GM21717 (cell line): Measurements from ENCODE around the gene PCDHGB2.
"Not testable (repeated sequence)": the region's sequence is repeated elsewhere in the genome, so short reads cannot be mapped to it uniquely, and the experiment has no call there.

Experiments used
- ATAC-seq: cut with Tn5 transposase; IDR thresholded peaks from one replicate; pipeline ENCODE4 v1.9.1; 2021; ENCODE audit warnings: mild to moderate bottlenecking, moderate library complexity; ENCODE audit not compliant: unreplicated experiment

PCDHGB2 gene

DNA sequence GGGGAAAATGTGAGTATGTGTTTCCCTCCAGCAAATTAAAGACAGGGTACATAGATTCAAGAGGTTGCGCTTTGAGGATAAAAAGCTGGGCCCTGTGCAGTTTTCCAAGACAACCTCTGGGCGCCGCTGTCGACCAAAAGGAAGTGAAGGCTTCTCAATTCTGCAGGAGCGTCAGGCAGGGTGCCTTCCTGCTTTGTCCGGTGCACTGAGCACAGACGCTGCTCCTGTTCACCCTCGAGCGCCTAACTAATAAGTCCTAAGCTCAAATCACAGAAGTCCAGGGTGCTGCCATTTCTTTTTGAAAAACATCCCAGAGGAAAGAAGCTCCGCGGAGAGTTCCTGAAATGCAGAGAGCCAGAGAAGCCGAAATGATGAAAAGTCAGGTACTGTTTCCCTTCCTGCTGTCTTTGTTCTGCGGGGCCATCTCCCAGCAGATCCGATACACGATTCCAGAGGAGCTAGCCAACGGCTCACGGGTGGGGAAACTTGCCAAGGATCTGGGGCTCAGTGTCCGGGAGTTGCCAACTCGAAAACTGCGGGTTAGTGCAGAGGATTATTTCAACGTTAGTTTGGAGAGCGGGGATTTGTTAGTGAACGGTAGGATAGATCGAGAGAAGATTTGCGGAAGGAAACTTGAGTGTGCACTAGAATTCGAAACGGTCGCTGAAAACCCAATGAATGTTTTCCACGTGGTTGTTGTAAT, 9.7 kb upstream of the PCDHGB2 start, which contains the start of gene PCDHGB1:
Gene PCDHGB1, plus strand, starts transcription at position 183 of the 703 bp plus-strand sequence. Its CDS starts 162 bp downstream, at position 345.
- ATAC-seq: peak; percentile 66

GRCh38 chr5:141351591-141351990, 8.2 kb upstream of the PCDHGB2 start:
- ATAC-seq: no peak

- no peak for ATAC-seq
Observed at GRCh38 chr5:141354900-141355469, 4.8 kb upstream of the PCDHGB2 start, which contains the start of gene PCDHGA4. Gene PCDHGA4 (plus strand): TSS chr5:141355021. CDS start chr5:141355108, 87 bp downstream.

GRCh38 chr5:141355641-141356040, 4.2 kb upstream of the PCDHGB2 start:
- ATAC-seq: no peak

DNA sequence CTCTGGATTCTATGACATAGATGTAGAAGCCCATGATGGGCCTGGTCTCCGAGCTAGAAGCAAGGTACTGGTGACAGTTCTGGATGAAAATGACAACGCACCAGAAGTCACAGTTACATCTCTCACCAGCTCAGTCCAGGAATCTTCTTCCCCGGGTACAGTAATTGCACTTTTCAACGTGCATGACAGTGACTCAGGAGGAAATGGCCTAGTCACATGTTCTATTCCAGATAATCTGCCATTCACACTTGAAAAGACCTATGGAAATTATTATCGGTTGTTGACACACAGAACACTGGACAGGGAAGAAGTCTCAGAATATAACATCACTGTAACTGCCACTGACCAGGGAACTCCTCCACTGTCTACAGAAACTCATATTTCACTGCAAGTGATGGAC, 3.7 kb upstream of the PCDHGB2 start:
- ATAC-seq: no peak

- ATAC-seq: no peak
Observed at GRCh38 chr5:141356950-141357349, 2.8 kb upstream of the PCDHGB2 start.

GRCh38 chr5:141360685-141361084, 891 bp downstream of the PCDHGB2 start:
- no peak for ATAC-seq

DNA sequence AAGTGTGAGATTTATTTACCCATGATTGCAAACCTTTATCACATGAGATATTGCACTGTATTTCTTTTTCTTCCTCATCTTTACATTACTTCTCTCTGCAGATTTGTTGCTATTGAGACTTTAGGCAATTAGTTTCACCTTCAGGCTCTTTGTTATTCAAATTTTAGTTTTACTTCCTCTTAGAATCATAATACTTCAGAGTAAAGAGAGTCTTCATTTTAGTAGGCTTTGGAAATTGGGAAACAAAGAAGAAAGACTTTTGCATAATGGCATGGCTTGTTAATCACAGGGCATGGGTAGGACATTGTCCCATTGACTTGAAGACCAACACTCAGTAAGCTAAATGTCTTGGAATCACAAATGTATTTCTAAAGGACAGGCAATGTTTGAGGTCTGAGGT, 2.9 kb downstream of the PCDHGB2 start:
- no peak for ATAC-seq

GRCh38 chr5:141363952-141364660, 4.3 kb downstream of the PCDHGB2 start, which contains the start of gene PCDHGA5:
Gene PCDHGA5 (plus strand): TSS chr5:141364162. CDS start chr5:141364331, 169 bp downstream.
- ATAC-seq: no peak

DNA sequence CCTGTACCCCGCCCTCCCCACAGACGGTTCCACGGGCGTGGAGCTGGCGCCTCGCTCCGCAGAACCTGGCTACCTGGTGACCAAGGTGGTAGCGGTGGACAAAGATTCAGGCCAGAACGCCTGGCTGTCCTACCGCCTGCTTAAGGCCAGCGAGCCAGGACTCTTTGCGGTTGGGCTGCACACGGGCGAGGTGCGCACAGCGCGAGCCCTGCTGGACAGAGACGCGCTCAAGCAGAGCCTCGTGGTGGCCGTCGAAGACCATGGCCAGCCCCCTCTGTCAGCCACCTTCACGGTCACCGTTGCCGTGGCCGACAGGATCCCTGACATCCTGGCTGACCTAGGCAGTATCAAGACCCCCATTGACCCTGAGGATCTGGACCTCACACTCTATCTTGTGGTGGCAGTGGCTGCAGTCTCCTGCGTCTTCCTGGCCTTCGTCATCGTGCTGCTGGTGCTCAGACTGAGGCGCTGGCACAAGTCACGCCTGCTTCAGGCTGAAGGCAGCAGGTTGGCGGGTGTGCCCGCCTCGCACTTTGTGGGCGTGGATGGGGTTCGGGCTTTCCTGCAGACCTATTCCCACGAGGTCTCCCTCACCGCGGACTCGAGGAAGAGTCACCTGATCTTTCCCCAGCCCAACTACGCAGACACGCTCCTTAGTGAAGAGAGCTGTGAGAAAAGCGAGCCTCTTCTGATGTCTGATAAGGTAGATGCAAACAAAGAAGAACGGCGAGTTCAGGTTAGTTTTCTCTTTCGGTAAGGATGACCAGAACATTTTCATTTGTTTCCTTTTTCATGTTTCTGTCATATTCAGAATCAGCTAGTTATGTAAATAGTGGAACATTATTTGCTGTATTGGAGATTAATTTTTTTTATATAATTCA, 6.5 kb downstream of the PCDHGB2 start:
- ATAC-seq: no peak

- ATAC-seq: peak; percentile 73
Observed at GRCh38 chr5:141369994-141370848, 10.4 kb downstream of the PCDHGB2 start, which contains the start of gene PCDHGB3. Gene PCDHGB3 (plus strand): TSS chr5:141370242. CDS start chr5:141370395, 153 bp downstream.

DNA sequence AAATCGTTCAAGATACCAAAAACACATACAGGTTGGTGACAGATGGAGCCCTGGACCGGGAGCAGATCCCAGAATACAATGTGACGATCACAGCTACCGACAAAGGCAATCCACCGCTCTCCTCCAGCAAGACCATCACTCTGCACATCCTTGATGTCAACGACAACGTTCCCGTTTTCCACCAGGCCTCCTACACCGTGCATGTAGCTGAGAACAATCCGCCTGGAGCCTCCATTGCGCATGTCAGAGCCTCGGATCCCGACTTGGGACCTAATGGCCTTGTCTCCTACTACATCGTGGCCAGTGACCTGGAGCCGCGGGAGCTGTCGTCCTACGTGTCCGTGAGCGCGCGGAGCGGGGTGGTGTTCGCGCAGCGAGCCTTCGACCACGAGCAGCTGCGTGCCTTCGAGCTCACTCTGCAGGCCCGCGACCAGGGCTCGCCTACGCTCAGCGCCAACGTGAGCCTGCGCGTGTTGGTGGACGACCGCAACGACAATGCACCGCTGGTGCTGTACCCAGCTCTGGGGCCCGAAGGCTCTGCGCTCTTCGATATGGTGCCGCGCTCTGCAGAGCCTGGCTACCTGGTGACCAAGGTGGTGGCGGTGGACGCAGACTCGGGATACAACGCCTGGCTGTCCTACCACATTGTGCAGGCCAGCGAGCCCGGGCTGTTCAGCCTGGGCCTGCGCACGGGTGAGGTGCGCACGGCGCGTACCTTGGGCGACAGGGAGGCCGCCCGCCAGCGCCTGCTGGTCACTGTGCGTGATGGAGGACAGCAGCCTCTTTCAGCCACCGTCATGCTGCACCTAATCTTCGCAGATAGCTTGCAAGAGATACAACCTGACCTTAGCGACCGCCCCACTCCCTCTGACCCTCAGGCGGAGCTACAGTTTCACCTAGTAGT, 12.0 kb downstream of the PCDHGB2 start:
- ATAC-seq: no peak

- no peak for ATAC-seq
Observed at GRCh38 chr5:141373673-141374317, 14.0 kb downstream of the PCDHGB2 start, which contains the start of gene PCDHGA6. Gene PCDHGA6 (plus strand): TSS chr5:141373891. CDS start chr5:141374084, 193 bp downstream.

DNA sequence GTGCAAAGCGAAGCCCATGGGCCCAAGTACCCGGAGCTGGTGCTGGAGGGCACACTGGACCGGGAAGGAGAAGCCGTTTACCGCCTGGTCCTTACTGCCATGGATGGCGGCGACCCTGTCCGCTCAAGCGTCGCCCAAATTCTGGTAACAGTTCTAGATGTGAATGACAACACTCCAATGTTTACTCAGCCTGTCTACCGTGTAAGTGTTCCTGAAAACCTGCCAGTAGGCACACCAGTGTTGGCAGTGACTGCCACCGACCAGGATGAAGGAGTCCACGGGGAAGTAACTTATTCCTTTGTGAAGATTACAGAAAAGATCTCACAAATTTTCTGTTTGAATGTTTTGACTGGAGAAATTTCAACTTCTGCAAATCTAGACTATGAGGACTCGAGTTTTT, 14.8 kb downstream of the PCDHGB2 start:
- ATAC-seq: no peak

GRCh38 chr5:141375444-141376155, 15.8 kb downstream of the PCDHGB2 start:
- not testable (repeated sequence) for ATAC-seq

GRCh38 chr5:141382469-141383294, 22.9 kb downstream of the PCDHGB2 start, which contains the start of gene PCDHGA7:
Gene PCDHGA7 (plus strand): TSS chr5:141382742. CDS start chr5:141382900, 158 bp downstream.
- ATAC-seq: no peak
